ENCODE results near the gene TULP1.

Gene TULP1

DNA sequence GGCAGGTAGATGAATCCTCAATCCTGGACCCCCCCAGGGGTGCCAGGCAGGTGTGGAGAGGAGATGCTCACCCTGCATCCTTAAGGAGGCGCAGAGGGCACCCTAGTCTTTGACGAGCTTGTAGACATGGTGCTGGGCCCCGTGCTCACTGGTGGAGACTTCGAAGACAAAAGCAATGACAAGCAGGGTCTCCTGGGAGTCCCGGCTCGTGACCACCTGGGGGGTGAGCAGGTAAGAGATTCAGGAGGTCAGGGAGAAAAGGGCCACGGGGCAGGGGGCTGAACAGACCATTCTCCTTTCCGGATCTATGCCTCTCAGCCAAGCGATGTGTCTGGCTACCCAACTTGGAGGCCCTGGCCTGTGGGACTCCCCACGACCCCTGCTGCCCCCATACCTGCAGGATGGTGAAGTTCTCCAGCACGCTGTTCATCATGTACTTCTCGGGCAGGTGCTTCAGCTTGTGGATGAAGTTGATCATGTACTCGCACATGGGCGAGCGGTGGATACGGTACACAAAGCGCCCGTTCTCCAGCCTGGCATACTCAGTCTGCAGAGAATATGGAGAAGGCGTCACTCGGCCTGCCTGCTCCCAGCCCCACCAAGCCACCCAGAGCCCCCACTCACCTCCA lies 37.6 kb downstream of the TULP1 start:
- H3K4me3 ChIP-seq (ENCODE audit: control insufficient read depth, low read depth, low read length), result no peak overlapping the region
- TF ChIP-seq CTCF (conservative IDR thresholded peaks at IDR 0.05; ENCODE audit: control insufficient read depth, insufficient read depth, low read depth, low read length), result no peak
- no peak for DNase-seq (ENCODE audit: low read depth)

DNA sequence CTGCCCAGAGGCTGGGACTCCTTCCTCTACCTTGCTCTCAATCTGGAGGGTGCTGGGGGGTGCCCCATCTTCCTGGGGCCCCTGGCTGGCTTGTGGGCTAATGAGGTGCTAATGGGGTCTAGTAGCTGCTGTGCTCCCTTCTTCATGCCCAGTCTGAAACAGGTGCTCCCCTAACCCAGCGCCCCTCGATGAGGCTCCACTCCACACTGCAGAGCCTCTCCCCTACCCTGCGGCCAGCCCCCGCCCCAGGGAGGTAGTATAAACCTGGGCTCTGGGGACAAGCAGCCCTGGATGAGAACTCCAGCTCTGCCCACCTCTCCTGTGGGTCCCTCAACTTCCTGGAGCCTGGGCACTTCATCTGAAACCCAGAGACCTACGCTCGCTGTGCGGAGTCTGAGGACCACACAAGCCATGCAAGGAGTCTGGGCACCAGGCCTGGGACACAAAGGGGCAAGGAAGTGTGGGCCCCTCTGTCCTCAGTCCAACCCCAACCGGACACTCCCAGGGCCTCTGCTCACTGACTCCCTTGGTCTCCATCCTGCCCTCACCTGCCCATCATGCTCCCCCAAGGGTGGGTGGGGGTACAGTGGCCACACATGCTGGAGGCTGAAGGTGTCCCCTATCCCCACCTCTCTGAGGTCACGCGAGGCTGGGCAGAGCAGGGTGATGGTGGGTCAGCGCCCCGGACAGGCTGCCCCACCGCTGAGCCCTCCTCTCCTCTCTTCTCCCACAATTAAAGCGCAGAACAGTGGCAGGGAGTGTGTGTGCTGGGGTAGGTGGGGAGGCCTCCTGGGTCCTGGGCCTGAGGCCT lies 38.4 kb downstream of the TULP1 start:
- no peak for DNase-seq (ENCODE audit: low read depth)
- no peak for TF ChIP-seq CTCF (conservative IDR thresholded peaks at IDR 0.05; ENCODE audit: control insufficient read depth, insufficient read depth, low read depth, low read length)
- H3K4me3 ChIP-seq (ENCODE audit: control insufficient read depth, low read depth, low read length), result no peak overlapping the region

DNA sequence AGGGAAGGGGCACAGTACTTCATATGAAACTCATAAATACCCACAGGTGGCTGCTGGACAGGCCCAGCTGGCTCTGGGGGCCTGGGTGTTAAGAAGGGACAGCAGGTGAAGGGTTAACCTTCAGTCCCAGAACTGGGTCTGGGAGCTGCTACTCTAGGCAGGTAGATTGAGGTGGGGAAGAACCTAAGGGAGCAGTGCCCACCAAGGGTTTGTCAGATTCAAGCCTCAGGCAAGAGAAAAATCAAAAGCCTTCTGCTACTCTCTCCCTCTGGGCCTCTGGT lies 38.9 kb downstream of the TULP1 start:
- no peak for DNase-seq (ENCODE audit: low read depth)
- no peak overlapping the region for H3K4me3 ChIP-seq (ENCODE audit: control insufficient read depth, low read depth, low read length)
- no peak for TF ChIP-seq CTCF (conservative IDR thresholded peaks at IDR 0.05; ENCODE audit: control insufficient read depth, insufficient read depth, low read depth, low read length)

DNA sequence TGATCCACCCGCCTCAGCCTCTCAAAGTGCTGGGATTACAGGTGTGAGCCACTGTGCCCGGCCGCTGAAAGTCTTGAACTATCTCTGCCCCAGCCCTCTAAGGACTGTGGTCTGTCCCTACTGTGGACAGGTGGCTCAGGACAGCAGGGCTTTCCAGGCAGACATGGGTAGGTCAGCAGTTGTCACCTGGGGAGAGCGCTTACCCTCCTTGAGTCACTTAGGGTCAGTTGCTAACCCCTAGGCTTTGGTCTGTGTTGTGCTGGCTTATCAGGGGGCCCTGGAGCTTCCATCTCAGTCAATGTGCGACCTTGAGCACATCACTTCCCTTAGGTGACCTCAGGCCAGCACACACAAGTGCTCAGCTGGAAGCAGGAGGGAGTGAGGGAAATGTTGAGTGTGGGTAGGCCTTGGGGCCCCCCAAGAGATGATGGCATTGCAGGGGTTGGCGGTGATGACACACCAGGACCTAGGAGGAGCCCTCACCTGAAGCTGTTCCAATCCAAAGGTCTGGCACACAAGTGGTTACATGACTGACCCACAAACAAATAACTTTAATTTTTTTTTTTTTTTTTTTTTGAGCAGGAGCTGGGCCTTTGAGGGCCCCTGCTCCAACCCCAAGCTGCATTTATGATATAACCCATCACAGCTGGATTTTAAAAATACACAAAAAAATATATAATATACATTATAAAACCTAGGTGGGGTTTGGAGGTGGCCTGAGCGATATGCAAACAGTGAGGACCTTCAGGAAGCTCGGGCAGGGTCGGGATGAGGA lies 39.4 kb downstream of the TULP1 start:
- H3K4me3 ChIP-seq (ENCODE audit: control insufficient read depth, low read depth, low read length), result no peak overlapping the region
- no peak for TF ChIP-seq CTCF (conservative IDR thresholded peaks at IDR 0.05; ENCODE audit: control insufficient read depth, insufficient read depth, low read depth, low read length)
- DNase-seq (ENCODE audit: low read depth), result no peak

DNA sequence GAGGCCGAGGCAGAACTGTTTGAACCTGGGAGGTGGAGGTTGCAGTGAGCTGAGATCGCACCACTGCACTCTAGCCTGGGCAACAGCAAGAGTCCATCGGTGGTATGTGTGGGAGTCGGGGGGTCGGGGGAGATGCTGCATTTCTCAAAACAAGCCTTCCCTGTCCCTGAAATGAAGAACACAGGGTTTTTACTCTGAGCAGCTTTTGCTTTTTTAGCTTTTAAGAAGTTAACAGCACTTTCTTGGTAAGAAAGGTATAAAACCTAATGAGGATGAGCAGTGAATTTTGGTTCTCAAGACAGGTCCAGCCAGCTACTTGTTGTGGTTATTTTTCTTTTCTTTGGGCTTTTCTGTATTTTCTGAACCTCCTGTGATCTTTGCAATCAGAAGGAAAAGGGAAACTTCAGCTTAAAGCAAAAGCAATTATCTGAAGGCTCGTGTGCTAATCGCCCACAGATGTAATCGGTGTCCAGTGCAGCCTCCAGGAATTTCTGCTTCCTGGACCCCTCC lies 40.8 kb downstream of the TULP1 start:
- no peak for TF ChIP-seq CTCF (conservative IDR thresholded peaks at IDR 0.05; ENCODE audit: control insufficient read depth, insufficient read depth, low read depth, low read length)
- peak overlapping the region; percentile 7 for H3K4me3 ChIP-seq (ENCODE audit: control insufficient read depth, low read depth, low read length)
- DNase-seq (ENCODE audit: low read depth), result no peak

DNA sequence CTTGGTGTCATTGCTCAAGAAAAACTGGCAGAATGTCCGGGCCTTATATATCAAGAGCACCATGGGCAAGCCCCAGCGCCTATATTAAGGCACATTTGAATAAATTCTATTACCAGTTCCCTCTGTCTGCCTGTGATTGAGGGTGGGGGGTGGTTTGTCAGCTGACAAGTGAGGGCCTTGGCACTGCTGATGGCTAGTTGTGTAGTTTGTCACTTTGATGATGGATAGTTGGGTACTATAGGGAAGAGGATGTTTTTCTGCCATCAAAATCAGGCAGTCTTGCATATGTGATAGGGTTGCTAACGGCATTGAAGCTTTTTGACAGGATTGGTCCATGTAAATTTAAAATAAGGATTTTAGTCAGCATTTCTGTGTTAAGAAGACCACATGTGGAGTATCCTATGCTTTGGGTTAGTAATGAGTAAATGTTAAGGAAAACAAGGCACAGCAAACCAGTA lies 42.0 kb downstream of the TULP1 start:
- DNase-seq (ENCODE audit: low read depth), result no peak
- no peak for TF ChIP-seq CTCF (conservative IDR thresholded peaks at IDR 0.05; ENCODE audit: control insufficient read depth, insufficient read depth, low read depth, low read length)
- peak overlapping the region; percentile 94 for H3K4me3 ChIP-seq (ENCODE audit: control insufficient read depth, low read depth, low read length)

All from fibroblast of mammary gland (primary cell).